SIG-M5 treated with dmso at 0.1 percent for 504 hours (cell line): Measurements from ENCODE around the gene NECAP2.
"Not testable (repeated sequence)": the region's sequence is repeated elsewhere in the genome, so short reads cannot be mapped to it uniquely, and the experiment has no call there.

Experiments
- DNase-seq: peaks from one replicate; lab custom pipeline; 2025; ENCODE audit not compliant: unreplicated experiment; lab: John Stamatoyannopoulos, UW

NECAP2 gene

GRCh38 chr1:16425125-16426025 is 15.1 kb upstream of the NECAP2 start:
- no peak for DNase-seq

- no peak for DNase-seq
Measured at GRCh38 chr1:16430606-16431005, 9.9 kb upstream of the NECAP2 start.

GRCh38 chr1:16433030-16433429 is 7.5 kb upstream of the NECAP2 start:
- no peak for DNase-seq

- DNase-seq, result no peak
Measured at GRCh38 chr1:16434007-16434406, 6.5 kb upstream of the NECAP2 start.

- DNase-seq, result no peak
Measured at GRCh38 chr1:16434501-16434900, 6.0 kb upstream of the NECAP2 start.

- DNase-seq, result no peak
Measured at GRCh38 chr1:16436946-16437474, 3.5 kb upstream of the NECAP2 start, which contains the start of gene SPATA21. Gene SPATA21, minus strand, starts transcription at chr1:16437424. Its CDS starts 6,053 bp downstream, at chr1:16431371.

GRCh38 chr1:16438516-16438915 is 2.0 kb upstream of the NECAP2 start:
- no peak for DNase-seq

GRCh38 chr1:16438924-16439323 is 1.6 kb upstream of the NECAP2 start:
- DNase-seq, result no peak

- peak; percentile 43 for DNase-seq
Measured at GRCh38 chr1:16440131-16440469, 424 bp upstream of the NECAP2 start.

GRCh38 chr1:16441282-16441665 is 750 bp downstream of the NECAP2 start:
- DNase-seq, result no peak

GRCh38 chr1:16442265-16442664 is 1.7 kb downstream of the NECAP2 start:
- peak; percentile 1 for DNase-seq

GRCh38 chr1:16442941-16443340 is 2.4 kb downstream of the NECAP2 start:
- DNase-seq, result no peak

- DNase-seq, result no peak
Measured at GRCh38 chr1:16443975-16444770, 3.6 kb downstream of the NECAP2 start.

GRCh38 chr1:16445052-16445451 is 4.5 kb downstream of the NECAP2 start:
- no peak for DNase-seq

GRCh38 chr1:16446116-16446515 is 5.6 kb downstream of the NECAP2 start:
- DNase-seq, result no peak

GRCh38 chr1:16447641-16448040 is 7.1 kb downstream of the NECAP2 start:
- no peak for DNase-seq

- DNase-seq, result no peak
Measured at GRCh38 chr1:16449065-16449464, 8.5 kb downstream of the NECAP2 start.

- no peak for DNase-seq
Measured at GRCh38 chr1:16449666-16450065, 9.1 kb downstream of the NECAP2 start.

- no peak for DNase-seq
Measured at GRCh38 chr1:16450863-16451481, 10.4 kb downstream of the NECAP2 start.

GRCh38 chr1:16451841-16452528 is 11.5 kb downstream of the NECAP2 start:
- no peak for DNase-seq

GRCh38 chr1:16454909-16455308 is 14.4 kb downstream of the NECAP2 start:
- not testable (repeated sequence) for DNase-seq
